H1 (cell line): Measurements from ENCODE around the gene HS6ST1. TPM values are rescaled to one million over a fixed set of nuclear protein-coding genes. Genes with fewer than 3 reads are reported as not detected.
A peak's percentile ranks its signal among the peaks of the same experiment; 100 is the strongest.

Source experiments
- CTCF ChIA-PET: fragments of 300-600 bp; sonication (Branson Sonifier 250); formaldehyde crosslinking; loops from one replicate; lab custom pipeline; 2021; ENCODE audit not compliant: partially characterized antibody; lab: Charles Lee
- POLR2A ChIA-PET: fragments of 300-600 bp; sonication (Branson Sonifier 250); formaldehyde crosslinking; loops from one replicate; lab custom pipeline; 2021; ENCODE audit warnings: inconsistent platforms; ENCODE audit not compliant: partially characterized antibody; lab: Charles Lee
- DNase-seq, 2 experiments: peaks; one replicate each; pipeline versions ENCODE4 v3.0.0 to v3.0.0-alpha.2; 2010 to 2022; ENCODE audit warnings: low spot score in 2 of 2, low read depth in 1 of 2, mixed read lengths in 1 of 2
- FAIRE-seq: peaks from 2 replicates; lab custom pipeline; 2011; peaks lifted over from hg19 to GRCh38; lab: Jason Lieb, UNC
- H2AFZ ChIP-seq: 2 replicates; pipeline ENCODE4 v1.8.1; 2012; ENCODE audit warnings: low read length, inconsistent platforms
- H2AK5ac ChIP-seq: 2 replicates; pipeline ENCODE4 v1.6.1; 2013; ENCODE audit warnings: low read depth, low read length
- H2BK120ac ChIP-seq: replicated peaks from 2 replicates; pipeline ENCODE3; 2013; ENCODE audit warnings: low read depth, low read length, inconsistent platforms
- H2BK12ac ChIP-seq: 2 replicates; pipeline ENCODE4 v1.6.1; 2013; ENCODE audit warnings: low read depth, low read length
- H2BK15ac ChIP-seq: 2 replicates; pipeline ENCODE4 v1.6.1; 2013; ENCODE audit warnings: low read length
- H2BK20ac ChIP-seq: 2 replicates; pipeline ENCODE4 v1.6.1; 2013; ENCODE audit warnings: low read length
- H2BK5ac ChIP-seq: 2 replicates; pipeline ENCODE4 v1.6.1; 2013; ENCODE audit warnings: low read depth, low read length
- H3K14ac ChIP-seq: 2 replicates; pipeline ENCODE4 v1.6.1; 2013; ENCODE audit warnings: inconsistent platforms; ENCODE audit not compliant: insufficient read length
- H3K18ac ChIP-seq: 2 replicates; pipeline ENCODE4 v1.6.1; 2013; ENCODE audit warnings: low read length; ENCODE audit errors: extremely low read depth
- H3K23ac ChIP-seq: 2 replicates; pipeline ENCODE4 v1.6.1; 2013; ENCODE audit warnings: inconsistent platforms; ENCODE audit not compliant: insufficient read length
- H3K23me2 ChIP-seq: 2 replicates; pipeline ENCODE4 v1.6.1; 2013; ENCODE audit warnings: low read depth, low read length
- H3K27ac ChIP-seq: 2 replicates; pipeline ENCODE4 v1.6.1; 2011; ENCODE audit warnings: low read depth, low read length, inconsistent platforms
- H3K27me3 ChIP-seq, 4 experiments: replicated peaks in 1 of 4; 1 replicate in 1 of 4; 2 replicates in 3 of 4; pipeline versions ENCODE4 v1.6.1 to v1.8.1; 2011 to 2013; ENCODE audit warnings: low read length in 3 of 4, mild to moderate bottlenecking in 3 of 4, inconsistent platforms in 2 of 4, mixed read lengths in 2 of 4, moderate library complexity in 1 of 4; ENCODE audit not compliant: control insufficient read depth in 3 of 4, insufficient read depth in 3 of 4; ENCODE audit errors: extremely low read depth in 1 of 4
- H3K36me3 ChIP-seq, 4 experiments: 2 replicates each; pipeline versions ENCODE4 v1.6.1 to v1.8.1; 2011 to 2013; ENCODE audit warnings: mild to moderate bottlenecking in 4 of 4, low read length in 3 of 4, moderate library complexity in 2 of 4, control low read depth in 1 of 4, inconsistent platforms in 1 of 4; ENCODE audit not compliant: insufficient read depth in 4 of 4, control insufficient read depth in 2 of 4
- H3K4ac ChIP-seq: replicated peaks from 2 replicates; pipeline ENCODE3; 2013; ENCODE audit warnings: low read length, low read depth, mixed read lengths, inconsistent platforms; ENCODE audit not compliant: insufficient read length
- H3K4me1 ChIP-seq, 4 experiments: replicated peaks in 1 of 4; 1 replicate in 1 of 4; 2 replicates in 3 of 4; pipeline versions ENCODE4 v1.6.1 to v1.8.1; 2011 to 2013; ENCODE audit warnings: low read length in 3 of 4, inconsistent platforms in 2 of 4, mixed read lengths in 1 of 4; ENCODE audit not compliant: insufficient read depth in 4 of 4, control insufficient read depth in 3 of 4
- H3K4me2 ChIP-seq, 2 experiments: 2 replicates each; pipeline versions ENCODE4 v1.6.1 to v1.8.1; 2011 to 2013; ENCODE audit warnings: low read depth in 2 of 2, low read length in 2 of 2, control low read depth in 1 of 2, inconsistent platforms in 1 of 2, mild to moderate bottlenecking in 1 of 2; ENCODE audit not compliant: insufficient read depth in 1 of 2
- H3K4me3 ChIP-seq, 4 experiments: fragments of 200-600, 300-600 bp in 1 of 4; sonication (generic), shearing (Covaris generic), sonication (Bioruptor Twin) in 1 of 4; 2 replicates each; pipeline versions ENCODE4 v1.5.1 to v1.8.1; 2011 to 2016; ENCODE audit warnings: low read length in 4 of 4, low read depth in 3 of 4, control low read depth in 2 of 4, inconsistent platforms in 2 of 4, mild to moderate bottlenecking in 2 of 4, mixed read lengths in 1 of 4, moderate library complexity in 1 of 4; ENCODE audit not compliant: insufficient read depth in 2 of 4; ENCODE audit errors: extremely low read depth in 1 of 4
- H3K56ac ChIP-seq: replicated peaks from 2 replicates; pipeline ENCODE3; 2013; ENCODE audit warnings: low read depth, mild to moderate bottlenecking, mixed read lengths, low read length, inconsistent platforms; ENCODE audit not compliant: insufficient read length
- H3K79me1 ChIP-seq: 2 replicates; pipeline ENCODE4 v1.6.1; 2013; ENCODE audit warnings: low read depth, low read length, control low read depth
- H3K79me2 ChIP-seq, 2 experiments: 2 replicates each; pipeline versions ENCODE4 v1.6.1 to v1.8.1; 2012 to 2013; ENCODE audit warnings: low read length in 2 of 2, mild to moderate bottlenecking in 2 of 2, inconsistent platforms in 1 of 2; ENCODE audit not compliant: insufficient read depth in 2 of 2, control insufficient read depth in 1 of 2
- H3K9ac ChIP-seq, 4 experiments: replicated peaks in 1 of 4; 1 replicate in 1 of 4; 2 replicates in 3 of 4; pipeline versions ENCODE4 v1.6.1 to v1.8.1; 2011 to 2013; ENCODE audit warnings: low read depth in 3 of 4, low read length in 3 of 4, control low read depth in 2 of 4, mild to moderate bottlenecking in 2 of 4, moderate library complexity in 2 of 4, inconsistent platforms in 1 of 4; ENCODE audit errors: extremely low read depth in 1 of 4
- H3K9me3 ChIP-seq, 2 experiments: 2 replicates each; pipeline versions ENCODE4 v1.6.1 to v1.8.1; 2012 to 2013; ENCODE audit warnings: mild to moderate bottlenecking in 2 of 2, moderate library complexity in 2 of 2, control low read depth in 1 of 2, inconsistent platforms in 1 of 2, low read depth in 1 of 2, low read length in 1 of 2, mixed read lengths in 1 of 2; ENCODE audit not compliant: insufficient read depth in 2 of 2
- H4K20me1 ChIP-seq, 2 experiments: replicated peaks in 1 of 2; 2 replicates each; pipeline versions ENCODE3 to v1.8.1; 2011 to 2013; ENCODE audit warnings: inconsistent platforms in 2 of 2, low read length in 2 of 2, mild to moderate bottlenecking in 1 of 2; ENCODE audit not compliant: insufficient read depth in 2 of 2, control insufficient read depth in 1 of 2
- H4K5ac ChIP-seq: 2 replicates; pipeline ENCODE4 v1.6.1; 2013; ENCODE audit warnings: low read length, low read depth, mixed read lengths, inconsistent platforms; ENCODE audit not compliant: insufficient read length
- H4K8ac ChIP-seq: 2 replicates; pipeline ENCODE4 v1.8.0; 2013; ENCODE audit warnings: mild to moderate bottlenecking, moderate library complexity, low read length, inconsistent platforms; ENCODE audit not compliant: insufficient read depth; ENCODE audit errors: extremely low read depth
- H4K91ac ChIP-seq: replicated peaks from 2 replicates; pipeline ENCODE3; 2013; ENCODE audit warnings: low read length, mixed read lengths, inconsistent platforms; ENCODE audit not compliant: insufficient read length
- CHD1 ChIP-seq: IDR thresholded peaks from 2 replicates; pipeline ENCODE4 v1.6.1; 2012; ENCODE audit warnings: low read depth, low read length, improper control_type of control experiment
- E2F6 ChIP-seq: IDR thresholded peaks from 2 replicates; pipeline ENCODE4 v1.6.1; 2012; ENCODE audit warnings: inconsistent platforms
- ZNF274 ChIP-seq: IDR thresholded peaks from 2 replicates; pipeline ENCODE4 v1.7.0; 2012; ENCODE audit warnings: low read length, borderline replicate concordance; ENCODE audit errors: extremely low read depth
- WGBS, 2 experiments: shearing (Covaris generic) in 1 of 2; methylation state at CpG; one replicate each; pipeline versions ENCODE4 v1.1.6 to v1.1.7; 2013 to 2015; ENCODE audit warnings: low lambda C conversion rate in 2 of 2, mixed read lengths in 2 of 2, inconsistent platforms in 1 of 2, low coverage in 1 of 2, missing lambda C conversion rate in 1 of 2; ENCODE audit not compliant: insufficient replicate concordance in 2 of 2, insufficient coverage in 1 of 2, insufficient read length in 1 of 2; ENCODE audit errors: extremely low coverage in 1 of 2, missing lambda C conversion rate in 1 of 2; 5-methylcytosine and 5-hydroxymethylcytosine counted together
- polyA plus RNA-seq, 7 experiments: library from polyadenylated mRNA; depleted of rRNA in 3 of 7; stranded (reverse) in 5 of 7; unstranded in 2 of 7; fragments of >200 nt in 5 of 7; fragments of 200-250 nt in 2 of 7; gene quantifications; 1 replicate in 5 of 7; 2 replicates in 1 of 7; 4 replicates in 1 of 7; pipeline versions ENCODE4 v1.2.1 to v1.2.3, GENCODE V29; 2011 to 2013; ENCODE audit warnings: missing spikeins in 2 of 7, mixed read lengths in 2 of 7
- total RNA-seq: library from RNA; stranded (reverse); fragmentation: NEBNext Ultra II Directional; extraction: Animal tissue kit (Norgen Biotek cat#: 25700); gene quantifications from 2 replicates; pipeline ENCODE4 v1.2.1, GENCODE V29; 2021
- TF ChIP-seq, protein P1 (sequence below): IDR thresholded peaks from 2 replicates; pipeline ENCODE4 v1.6.1; 2012; ENCODE audit warnings: low read length, inconsistent platforms

HS6ST1 gene
- total and polyA plus RNA-seq, 2 of the 8 experiments (the other 6 are each of a cell fraction or from before 2014, with no cell fraction given), result 37.4 to 74.6 TPM

- Histone ChIP-seq H3K23me2 (no peaks in the 10 kb centered on the region), H2BK12ac (no peak overlapping the region), H3K79me2 (no peaks in the 10 kb centered on the region), H2AK5ac (no peak overlapping the region), H2BK120ac (no peak overlapping the region), H3K36me3 (no peaks in the 10 kb centered on the region), H3K4me1 (no peaks in the 10 kb centered on the region), H3K27ac (no peak overlapping the region), H2BK15ac (no peak overlapping the region), H2BK20ac (no peak overlapping the region), H3K14ac (no peak overlapping the region), H4K91ac (no peak overlapping the region), H3K79me1 (no peaks in the 10 kb centered on the region), H3K4me2 (no peak overlapping the region), H3K9ac (no peak overlapping the region), H4K5ac (no peak overlapping the region), H3K27me3 (no peaks in the 10 kb centered on the region), H4K8ac (no peak overlapping the region), H3K18ac (no peak overlapping the region; the same call in 1 of the 2 replicates), H3K23ac (no peak overlapping the region), H3K4me3 (no peak overlapping the region), H2BK5ac (no peak overlapping the region), H3K56ac (no peak overlapping the region), H3K4ac (no peak overlapping the region), H2AFZ (no peak overlapping the region), H4K20me1 (no peaks in the 10 kb centered on the region), H3K9me3 (no peaks in the 10 kb centered on the region)
- FAIRE-seq (no peak), DNase-seq (peak in 1 of 2 experiments; percentile 41)
- WGBS, 2 experiments, result 85% methylated on average over 8 of the region's 8 CpGs; no CpG with 5 or more reads in 1 of the 2 experiments
- CTCF ChIA-PET, result interaction anchor here (0.6 to 1.4 kb wide), 6 partner anchors 12 to 99 kb away, joined by 3 to 8 read pairs (median 3); no protein-coding TSS in a partner anchor
- POLR2A ChIA-PET, result interaction anchor here (0.6 to 0.7 kb wide), 2 partner anchors 12 to 222 kb away, joined by 3 to 4 read pairs; no protein-coding TSS in a partner anchor
- TF ChIP-seq, protein P1, sequence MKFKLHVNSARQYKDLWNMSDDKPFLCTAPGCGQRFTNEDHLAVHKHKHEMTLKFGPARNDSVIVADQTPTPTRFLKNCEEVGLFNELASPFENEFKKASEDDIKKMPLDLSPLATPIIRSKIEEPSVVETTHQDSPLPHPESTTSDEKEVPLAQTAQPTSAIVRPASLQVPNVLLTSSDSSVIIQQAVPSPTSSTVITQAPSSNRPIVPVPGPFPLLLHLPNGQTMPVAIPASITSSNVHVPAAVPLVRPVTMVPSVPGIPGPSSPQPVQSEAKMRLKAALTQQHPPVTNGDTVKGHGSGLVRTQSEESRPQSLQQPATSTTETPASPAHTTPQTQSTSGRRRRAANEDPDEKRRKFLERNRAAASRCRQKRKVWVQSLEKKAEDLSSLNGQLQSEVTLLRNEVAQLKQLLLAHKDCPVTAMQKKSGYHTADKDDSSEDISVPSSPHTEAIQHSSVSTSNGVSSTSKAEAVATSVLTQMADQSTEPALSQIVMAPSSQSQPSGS, result no peak
- TF ChIP-seq ZNF274 (no peak), E2F6 (no peak), CHD1 (no peak)
Observed at GRCh38 chr2:128250229-128251025, 68.2 kb downstream of the HS6ST1 start.
